Activated CD4-positive, alpha-beta T cell treated with anti-CD3 and anti-CD28 coated beads, Interleukin-2, amount 50 U/mL, for 48 hours (primary cell): ENCODE data around the gene RTP2.

ENCODE experiments used
- DNase-seq, 2 experiments: peaks; one replicate each; pipeline ENCODE4 v3.0.0-alpha.2; 2020

The RTP2 gene

GRCh38 chr3:187702507-187703033 lies at the start of gene RTP2:
Gene RTP2, minus strand, starts transcription at chr3:187702557. Its CDS starts 429 bp downstream, at chr3:187702128.
- no peak for DNase-seq

GRCh38 chr3:187750513-187751123 lies 48.3 kb upstream of the RTP2 start:
- no peak for DNase-seq

GRCh38 chr3:187750006-187750512 lies 47.7 kb upstream of the RTP2 start:
- DNase-seq = no peak

- peak; percentile 96 for DNase-seq
Measured at GRCh38 chr3:187748050-187748481, 45.7 kb upstream of the RTP2 start.

- DNase-seq = no peak
Measured at GRCh38 chr3:187747506-187747905, 45.1 kb upstream of the RTP2 start.

- DNase-seq = peak; percentile 21 to 26
Measured at GRCh38 chr3:187746442-187747281, 44.3 kb upstream of the RTP2 start.

GRCh38 chr3:187746059-187746441 lies 43.7 kb upstream of the RTP2 start:
- DNase-seq = no peak

GRCh38 chr3:187745201-187746058 lies 43.1 kb upstream of the RTP2 start, which contains the start of gene BCL6:
Gene BCL6, minus strand, starts transcription at chr3:187745468. Its CDS starts 11,775 bp downstream, at chr3:187733693.
- peak; percentile 83 to 88 for DNase-seq

- peak; percentile 46 to 53 for DNase-seq
Measured at GRCh38 chr3:187744169-187745151, 42.1 kb upstream of the RTP2 start.

GRCh38 chr3:187743195-187744141 lies 41.1 kb upstream of the RTP2 start:
- peak; percentile 71 to 77 for DNase-seq

- DNase-seq = peak; percentile 33 to 37
Measured at GRCh38 chr3:187742351-187743171, 40.2 kb upstream of the RTP2 start.

- DNase-seq = peak; percentile 82 to 86
Measured at GRCh38 chr3:187741403-187742350, 39.3 kb upstream of the RTP2 start.

- peak; percentile 74 to 80 for DNase-seq
Measured at GRCh38 chr3:187740421-187741399, 38.4 kb upstream of the RTP2 start.

- peak; percentile 75 to 82 for DNase-seq
Measured at GRCh38 chr3:187739561-187740332, 37.4 kb upstream of the RTP2 start.

GRCh38 chr3:187739094-187739560 lies 36.8 kb upstream of the RTP2 start:
- DNase-seq = peak; percentile 41 to 50
